Fibroblast of villous mesenchyme (primary cell): ENCODE measurements around the gene MACROD2. TPM values are rescaled to one million over a fixed set of nuclear protein-coding genes. Genes with fewer than 3 reads are reported as not detected.

Experiments used
- DNase-seq: peaks from one replicate; pipeline ENCODE4 v3.0.0-alpha.2; 2010; ENCODE audit warnings: low read depth
- H3K4me3 ChIP-seq: 2 replicates; pipeline ENCODE4 v1.5.1; 2011; ENCODE audit warnings: low read depth, mild to moderate bottlenecking, low read length
- total RNA-seq: library from RNA; depleted of rRNA; stranded (reverse); fragments of >200 nt; gene quantifications from 2 replicates; pipeline ENCODE4 v1.2.3, GENCODE V29; 2012
- TF ChIP-seq, protein P1 (sequence below): IDR thresholded peaks from 2 replicates; pipeline ENCODE4 v1.5.1; 2012; ENCODE audit warnings: low read depth, mild to moderate bottlenecking, low read length; ENCODE audit not compliant: insufficient read depth

Gene MACROD2
- total RNA-seq, 1 donor: 1.7 TPM

DNA sequence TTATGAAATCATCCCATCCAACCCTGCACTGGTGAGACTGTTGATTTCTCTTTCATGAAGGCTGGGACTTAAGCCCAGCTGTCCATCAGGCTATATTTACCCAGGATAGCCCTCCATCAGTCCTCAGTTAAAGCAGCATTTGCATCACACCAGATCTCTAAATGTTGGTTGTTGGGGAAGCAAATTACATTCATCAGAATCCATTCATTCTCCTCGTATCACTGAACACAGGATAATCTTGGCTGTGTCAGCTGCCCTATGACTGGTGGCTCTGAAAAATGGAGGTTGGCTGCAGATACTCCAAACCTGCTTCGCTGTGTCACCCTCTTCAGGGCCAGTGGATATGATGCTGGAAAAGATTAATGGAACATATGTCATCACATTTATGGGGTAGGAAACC is 1859.6 kb downstream of the MACROD2 start:
- DNase-seq: no peak
- TF ChIP-seq, protein P1, sequence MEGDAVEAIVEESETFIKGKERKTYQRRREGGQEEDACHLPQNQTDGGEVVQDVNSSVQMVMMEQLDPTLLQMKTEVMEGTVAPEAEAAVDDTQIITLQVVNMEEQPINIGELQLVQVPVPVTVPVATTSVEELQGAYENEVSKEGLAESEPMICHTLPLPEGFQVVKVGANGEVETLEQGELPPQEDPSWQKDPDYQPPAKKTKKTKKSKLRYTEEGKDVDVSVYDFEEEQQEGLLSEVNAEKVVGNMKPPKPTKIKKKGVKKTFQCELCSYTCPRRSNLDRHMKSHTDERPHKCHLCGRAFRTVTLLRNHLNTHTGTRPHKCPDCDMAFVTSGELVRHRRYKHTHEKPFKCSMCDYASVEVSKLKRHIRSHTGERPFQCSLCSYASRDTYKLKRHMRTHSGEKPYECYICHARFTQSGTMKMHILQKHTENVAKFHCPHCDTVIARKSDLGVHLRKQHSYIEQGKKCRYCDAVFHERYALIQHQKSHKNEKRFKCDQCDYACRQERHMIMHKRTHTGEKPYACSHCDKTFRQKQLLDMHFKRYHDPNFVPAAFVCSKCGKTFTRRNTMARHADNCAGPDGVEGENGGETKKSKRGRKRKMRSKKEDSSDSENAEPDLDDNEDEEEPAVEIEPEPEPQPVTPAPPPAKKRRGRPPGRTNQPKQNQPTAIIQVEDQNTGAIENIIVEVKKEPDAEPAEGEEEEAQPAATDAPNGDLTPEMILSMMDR: no peak
- no peak overlapping the region for H3K4me3 ChIP-seq

DNA sequence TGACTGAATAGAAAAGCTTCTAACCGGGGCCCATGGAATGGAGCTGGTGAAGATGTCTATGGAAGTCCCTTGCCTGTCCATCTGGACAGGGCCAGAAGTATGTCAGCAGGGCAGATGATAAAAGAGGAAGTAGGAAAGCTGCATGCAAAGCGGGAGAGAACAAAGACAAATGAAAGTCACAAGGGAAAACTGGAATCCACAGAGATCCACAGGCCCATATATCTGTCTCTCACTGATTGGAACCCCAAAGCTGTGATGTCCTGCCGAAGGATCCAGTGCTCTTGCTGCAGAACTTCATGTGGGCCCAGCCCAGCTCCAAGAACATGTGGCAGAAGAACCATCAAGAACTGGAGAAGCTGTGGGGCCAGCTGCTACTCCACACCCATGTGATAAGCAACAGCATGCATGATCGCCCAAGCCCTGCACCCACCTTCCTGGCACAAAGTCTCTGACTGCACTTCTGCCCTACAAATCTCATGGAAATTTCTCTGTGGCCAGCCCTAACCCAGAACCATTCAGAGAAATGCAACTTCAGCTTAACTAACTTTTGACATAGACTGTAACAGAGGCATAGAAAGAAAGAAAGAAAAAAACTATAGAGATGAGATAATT is 1862.0 kb downstream of the MACROD2 start:
- TF ChIP-seq, protein P1: no peak
- no peak for DNase-seq

DNA sequence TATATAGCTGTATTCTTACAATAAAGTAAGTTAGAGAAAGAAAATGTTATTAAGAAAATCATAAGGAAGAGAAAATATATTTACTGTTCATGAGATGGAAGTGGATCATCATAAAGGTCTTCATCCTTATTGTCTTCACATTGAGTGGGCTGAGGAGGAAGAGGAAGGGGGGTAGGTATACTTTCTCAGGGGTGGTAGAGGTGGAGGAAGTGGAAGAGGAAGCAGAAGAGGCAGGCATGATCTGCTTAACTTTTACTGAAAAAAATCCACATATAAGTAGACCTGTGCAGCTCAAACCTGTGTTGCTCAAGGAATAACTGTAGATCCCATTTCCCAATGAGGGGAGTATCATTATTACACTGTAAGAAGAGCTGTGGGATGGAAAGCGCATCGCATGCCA is 1863.7 kb downstream of the MACROD2 start:
- DNase-seq: no peak

More for the DNA sequence above, 1862.0 kb downstream of the MACROD2 start:
- H3K4me3 ChIP-seq: no peak overlapping the region

GRCh38 chr20:15860850-15861249 is 1865.5 kb downstream of the MACROD2 start:
- TF ChIP-seq, protein P1: no peak
- DNase-seq: no peak
- H3K4me3 ChIP-seq: no peak overlapping the region

More for the DNA sequence above, 1863.7 kb downstream of the MACROD2 start:
- TF ChIP-seq, protein P1: no peak
- no peak overlapping the region for H3K4me3 ChIP-seq

- H3K4me3 ChIP-seq: no peak overlapping the region
- TF ChIP-seq, protein P1: no peak
- no peak for DNase-seq
These were observed 1866.9 kb downstream of the MACROD2 start for GRCh38 chr20:15862178-15862577.

DNA sequence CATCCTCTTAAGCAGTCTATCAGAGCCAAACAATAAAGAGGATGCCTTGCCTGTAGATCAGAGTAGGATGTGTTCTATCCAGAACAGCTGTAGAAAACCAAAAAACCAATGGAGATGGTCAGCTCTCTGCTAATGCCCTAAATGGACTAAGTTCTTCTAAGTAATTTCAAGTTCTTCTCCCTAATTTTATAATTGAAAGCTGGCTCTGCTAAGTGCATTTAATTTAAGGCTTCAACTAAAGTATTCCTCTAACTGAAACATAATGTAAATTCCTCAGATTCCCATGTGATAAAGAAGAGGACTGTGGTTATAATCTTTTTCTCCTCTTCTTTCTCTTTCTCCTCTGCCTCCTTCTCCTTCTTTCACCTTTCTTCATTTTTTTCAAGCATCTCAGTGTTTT is 1868.4 kb downstream of the MACROD2 start:
- TF ChIP-seq, protein P1: no peak
- DNase-seq: no peak
- H3K4me3 ChIP-seq: no peak overlapping the region

GRCh38 chr20:15865553-15865952 is 1870.2 kb downstream of the MACROD2 start:
- no peak for DNase-seq
- TF ChIP-seq, protein P1: no peak
- no peak overlapping the region for H3K4me3 ChIP-seq
